ENCODE measurements around the gene TBC1D24. TPM values are rescaled to one million over a fixed set of nuclear protein-coding genes. Genes with fewer than 3 reads are reported as not detected.

TBC1D24 gene
- total RNA-seq, 1 donor from 2014 or later, result 8.3 TPM

- intact Hi-C loops (cut with DNase I), result loop anchor here (10.0 kb wide), 1 partner anchor 484 kb away; the partner anchor contains the start of gene NHERF2
- DNase-seq (ENCODE audit: low spot score), result no peak
Observed at GRCh38 chr16:2508722-2509400, 33.9 kb downstream of the TBC1D24 start.

DNA sequence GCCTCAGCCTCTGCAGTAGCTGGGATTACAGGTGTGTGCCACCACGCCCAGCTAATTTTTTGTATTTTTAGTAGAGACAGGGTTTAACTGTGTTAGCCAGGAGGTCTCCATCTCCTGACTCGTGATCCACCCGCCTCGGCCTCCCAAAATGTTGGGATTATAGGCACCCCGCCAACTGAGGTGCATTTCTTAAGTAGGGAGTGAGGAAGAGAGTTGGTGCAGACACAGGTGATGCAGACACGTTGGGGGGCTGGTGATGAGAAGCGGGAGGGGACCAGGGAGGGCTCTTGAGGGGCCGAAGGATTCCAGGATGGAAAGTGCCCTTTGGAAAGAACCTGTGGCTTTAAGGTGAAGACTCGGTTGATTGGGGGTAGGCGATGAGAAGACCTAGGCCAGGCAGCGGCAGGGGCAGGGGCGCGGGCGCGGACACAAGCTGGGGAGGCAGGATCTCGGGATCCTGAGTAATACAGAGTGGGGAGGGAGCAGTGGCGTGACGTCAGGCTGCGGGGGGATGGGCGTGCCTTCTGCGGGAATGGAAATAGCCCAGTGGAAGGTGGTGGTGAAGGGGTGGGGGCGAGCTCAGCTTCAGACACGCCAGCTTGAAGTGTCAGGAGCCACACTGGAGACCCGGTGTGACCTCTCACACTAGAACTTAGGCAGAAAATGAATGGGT lies 36.3 kb downstream of the TBC1D24 start:
- DNase-seq (ENCODE audit: low spot score), result no peak
- intact Hi-C loops (cut with DNase I), result loop anchor here (10.0 kb wide), 1 partner anchor 246 kb away; the partner anchor contains the start of gene RNPS1

GRCh38 chr16:2511996-2512734 lies 37.2 kb downstream of the TBC1D24 start:
- DNase-seq (ENCODE audit: low spot score), result no peak
- intact Hi-C loops (cut with DNase I), result loop anchor here (10.0 kb wide), 1 partner anchor 247 kb away; the partner anchor contains the start of gene RNPS1

- DNase-seq (ENCODE audit: low spot score), result no peak
Observed at GRCh38 chr16:2512735-2513404, 37.9 kb downstream of the TBC1D24 start.

GRCh38 chr16:2513405-2514332 lies 38.7 kb downstream of the TBC1D24 start, which contains the start of gene ATP6V0C:
Gene ATP6V0C (plus strand): TSS chr16:2513952. CDS start chr16:2514104, 152 bp downstream.
- DNase-seq (ENCODE audit: low spot score), result peak; percentile 95
- intact Hi-C loops (cut with DNase I), result loop anchor here (10.0 kb wide), 1 partner anchor 249 kb away; the partner anchor contains the start of gene RNPS1

More at GRCh38 chr16:2512735-2513404, 37.9 kb downstream of the TBC1D24 start:
- intact Hi-C loops (cut with DNase I), result loop anchor here (10.0 kb wide), 1 partner anchor 248 kb away; the partner anchor contains the start of gene RNPS1

GRCh38 chr16:2514333-2515179 lies 39.6 kb downstream of the TBC1D24 start:
- intact Hi-C loops (cut with DNase I), result loop anchor here (10.0 kb wide), 1 partner anchor 250 kb away; the partner anchor contains the start of gene RNPS1
- DNase-seq (ENCODE audit: low spot score), result no peak

DNA sequence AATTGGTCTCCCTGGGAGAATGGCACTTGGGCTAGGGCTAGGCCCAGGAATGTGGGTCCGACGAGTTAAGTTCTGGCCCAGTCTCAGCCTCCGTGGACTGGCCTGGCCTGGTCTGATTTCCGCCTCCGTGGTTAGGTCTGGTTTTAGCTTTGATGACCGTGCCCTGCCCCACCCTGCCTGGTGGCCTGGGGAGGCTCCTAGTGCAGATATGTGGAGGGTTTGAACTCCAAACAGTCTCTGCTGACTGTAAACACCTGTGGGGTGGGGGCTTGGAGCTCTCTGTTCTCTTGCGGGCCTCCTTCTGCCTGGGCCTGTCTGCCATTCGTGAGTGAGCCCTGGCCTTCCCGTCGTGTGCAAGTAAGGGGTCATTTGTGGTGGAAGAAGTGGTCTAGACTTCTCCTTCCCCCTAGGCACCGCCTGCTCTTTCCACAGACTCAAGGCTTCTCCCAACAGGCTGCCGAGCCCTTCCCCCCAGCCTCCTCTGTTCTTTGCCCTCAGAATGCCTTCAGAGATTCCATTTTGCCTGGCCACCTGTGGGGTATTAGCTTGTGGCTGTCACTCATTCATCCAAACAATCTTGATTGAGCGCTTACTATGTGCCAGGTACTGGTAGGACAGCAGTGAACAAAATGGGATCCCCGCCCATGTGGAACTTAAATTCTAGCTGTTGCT lies 40.4 kb downstream of the TBC1D24 start:
- intact Hi-C loops (cut with DNase I), result loop anchor here (10.0 kb wide), 1 partner anchor 251 kb away; the partner anchor contains the start of gene RNPS1

GRCh38 chr16:2516391-2517240 lies 41.7 kb downstream of the TBC1D24 start:
- intact Hi-C loops (cut with DNase I), result loop anchor here (10.0 kb wide), 1 partner anchor 252 kb away; the partner anchor contains the start of gene RNPS1
- DNase-seq (ENCODE audit: low spot score), result no peak

More for the DNA sequence above, 40.4 kb downstream of the TBC1D24 start:
- no peak for DNase-seq (ENCODE audit: low spot score)

- intact Hi-C loops (cut with DNase I), result loop anchor here (10.0 kb wide), 1 partner anchor 253 kb away; the partner anchor contains the start of gene RNPS1
- DNase-seq (ENCODE audit: low spot score), result no peak
Observed at GRCh38 chr16:2517954-2518605, 43.2 kb downstream of the TBC1D24 start.

GRCh38 chr16:2518823-2519710 lies 44.1 kb downstream of the TBC1D24 start:
- no peak for DNase-seq (ENCODE audit: low spot score)
- intact Hi-C loops (cut with DNase I), result loop anchor here (10.0 kb wide), 1 partner anchor 254 kb away; the partner anchor contains the start of gene RNPS1

GRCh38 chr16:2519711-2520080 lies 44.8 kb downstream of the TBC1D24 start:
- intact Hi-C loops (cut with DNase I), result loop anchor here (10.0 kb wide), 1 partner anchor 255 kb away; the partner anchor contains the start of gene RNPS1
- DNase-seq (ENCODE audit: low spot score), result no peak

DNA sequence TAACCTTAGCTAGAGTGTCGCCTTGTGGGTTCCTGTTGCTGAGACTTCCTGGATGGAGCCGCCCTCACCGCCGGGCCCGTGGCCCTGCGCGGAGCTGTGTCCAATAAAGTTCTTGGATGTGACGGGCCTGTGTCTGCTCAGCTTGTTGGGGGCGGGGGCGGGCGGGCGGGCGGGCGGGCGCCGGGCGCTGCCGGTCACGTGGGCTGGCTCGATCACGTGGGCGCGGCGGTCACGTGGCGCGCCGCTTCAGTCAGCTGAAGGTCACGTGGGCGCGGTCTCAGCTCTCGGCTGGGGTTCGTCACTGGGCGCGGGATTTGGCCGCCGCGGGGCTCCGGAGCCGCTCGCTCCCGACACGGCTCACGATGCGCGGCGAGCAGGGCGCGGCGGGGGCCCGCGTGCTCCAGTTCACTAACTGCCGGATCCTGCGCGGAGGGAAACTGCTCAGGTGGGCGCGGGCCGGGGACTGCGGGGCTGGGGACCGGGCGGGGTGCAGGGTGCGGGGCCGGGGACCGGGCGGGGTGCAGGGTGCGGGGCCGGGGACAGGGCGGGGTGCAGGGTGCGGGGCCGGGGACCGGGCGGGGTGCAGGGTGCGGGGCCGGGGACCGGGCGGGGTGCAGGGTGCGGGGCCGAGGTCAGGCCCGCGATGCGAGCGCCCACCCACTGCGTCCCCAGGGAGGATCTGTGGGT lies 45.3 kb downstream of the TBC1D24 start, which contains the start of gene AMDHD2:
TSS of gene AMDHD2 (plus strand) at position 275 of the 687 bp plus-strand sequence. CDS start at position 363, 88 bp downstream.
- peak; percentile 95 for DNase-seq (ENCODE audit: low spot score)
- intact Hi-C loops (cut with DNase I), result no loop called here

DNA sequence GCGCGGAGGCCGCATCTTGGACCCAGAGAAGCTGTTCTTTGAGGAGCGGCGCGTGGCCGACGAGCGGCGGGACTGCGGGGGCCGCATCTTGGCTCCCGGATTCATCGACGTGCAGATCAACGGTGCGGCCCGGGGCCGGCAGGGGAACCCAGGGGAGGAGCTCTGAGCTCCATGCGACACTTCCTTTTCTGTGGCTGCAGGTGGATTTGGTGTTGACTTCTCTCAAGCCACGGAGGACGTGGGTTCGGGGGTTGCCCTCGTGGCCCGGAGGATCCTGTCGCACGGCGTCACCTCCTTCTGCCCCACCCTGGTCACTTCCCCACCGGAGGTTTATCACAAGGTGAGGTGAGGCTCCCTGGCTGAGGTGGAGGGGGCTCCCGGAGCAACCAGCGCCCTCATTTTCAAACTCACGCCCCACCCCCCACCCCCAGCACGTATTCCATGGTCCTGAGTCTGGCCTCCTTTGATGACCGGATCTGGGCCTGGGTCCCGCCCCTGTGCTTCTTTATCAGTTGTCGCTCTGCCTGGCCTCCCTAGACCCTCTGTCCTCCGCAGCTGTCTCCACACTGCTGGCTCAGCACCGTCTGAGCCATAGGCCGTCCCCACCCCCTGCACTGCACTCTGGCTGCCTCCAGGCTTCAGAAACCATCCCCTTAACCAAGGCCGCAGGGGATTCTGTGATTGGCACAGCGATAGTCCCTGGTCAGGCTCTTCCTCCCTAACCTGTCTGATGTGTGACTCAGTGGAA lies 46.0 kb downstream of the TBC1D24 start:
- DNase-seq (ENCODE audit: low spot score), result peak; percentile 69
- intact Hi-C loops (cut with DNase I), result no loop called here

Data from cardiac septum (tissue), 1 donor.